ENCODE measurements around the gene ATXN1.

ATXN1 gene

GRCh38 chr6:16743664-16744210 is 17.5 kb downstream of the ATXN1 start:
- no peak for DNase-seq (ENCODE audit: low read depth)

- DNase-seq (ENCODE audit: low read depth): no peak
These were observed 19.1 kb downstream of the ATXN1 start for GRCh38 chr6:16742116-16742515.

- DNase-seq (ENCODE audit: low read depth): no peak
These were observed 19.9 kb downstream of the ATXN1 start for GRCh38 chr6:16741112-16742016.

- no peak for DNase-seq (ENCODE audit: low read depth)
These were observed 21.2 kb downstream of the ATXN1 start for GRCh38 chr6:16740097-16740496.

- no peak for DNase-seq (ENCODE audit: low read depth)
These were observed 21.9 kb downstream of the ATXN1 start for GRCh38 chr6:16739329-16739801.

- no peak for DNase-seq (ENCODE audit: low read depth)
These were observed 23.3 kb downstream of the ATXN1 start for GRCh38 chr6:16737925-16738324.

- no peak for DNase-seq (ENCODE audit: low read depth)
These were observed 24.1 kb downstream of the ATXN1 start for GRCh38 chr6:16736856-16737775.

GRCh38 chr6:16735014-16735413 is 26.2 kb downstream of the ATXN1 start:
- no peak for DNase-seq (ENCODE audit: low read depth)

GRCh38 chr6:16733085-16733484 is 28.2 kb downstream of the ATXN1 start:
- DNase-seq (ENCODE audit: low read depth): no peak

GRCh38 chr6:16731478-16732051 is 29.7 kb downstream of the ATXN1 start:
- no peak for DNase-seq (ENCODE audit: low read depth)

- DNase-seq (ENCODE audit: low read depth): no peak
These were observed 30.4 kb downstream of the ATXN1 start for GRCh38 chr6:16730738-16731477.

- DNase-seq (ENCODE audit: low read depth): no peak
These were observed 31.5 kb downstream of the ATXN1 start for GRCh38 chr6:16729744-16730143.

GRCh38 chr6:16729183-16729691 is 32.0 kb downstream of the ATXN1 start:
- no peak for DNase-seq (ENCODE audit: low read depth)

- no peak for DNase-seq (ENCODE audit: low read depth)
These were observed 32.6 kb downstream of the ATXN1 start for GRCh38 chr6:16728513-16729182.

- DNase-seq (ENCODE audit: low read depth): no peak
These were observed 33.3 kb downstream of the ATXN1 start for GRCh38 chr6:16727996-16728395.

- DNase-seq (ENCODE audit: low read depth): no peak
These were observed 36.0 kb downstream of the ATXN1 start for GRCh38 chr6:16725145-16725864.

GRCh38 chr6:16723826-16724225 is 37.4 kb downstream of the ATXN1 start:
- DNase-seq (ENCODE audit: low read depth): no peak

- DNase-seq (ENCODE audit: low read depth): no peak
These were observed 37.9 kb downstream of the ATXN1 start for GRCh38 chr6:16723402-16723801.

- no peak for DNase-seq (ENCODE audit: low read depth)
These were observed 38.6 kb downstream of the ATXN1 start for GRCh38 chr6:16722630-16723029.

- DNase-seq (ENCODE audit: low read depth): no peak
These were observed 39.3 kb downstream of the ATXN1 start for GRCh38 chr6:16721977-16722376.
